GM21381 (cell line): Measurements from ENCODE around the gene NUMB.

Source experiments
- ATAC-seq: cut with Tn5 transposase; IDR thresholded peaks from one replicate; pipeline ENCODE4 v1.9.1; 2021; ENCODE audit warnings: mild to moderate bottlenecking, moderate library complexity; ENCODE audit not compliant: unreplicated experiment

Gene NUMB

GRCh38 chr14:73236157-73236556 is 222.2 kb downstream of the NUMB start:
- no peak for ATAC-seq

- no peak for ATAC-seq
Measured at GRCh38 chr14:73235531-73236155, 222.7 kb downstream of the NUMB start.

- no peak for ATAC-seq
Measured at GRCh38 chr14:73234586-73235394, 223.6 kb downstream of the NUMB start.

GRCh38 chr14:73234029-73234428 is 224.3 kb downstream of the NUMB start:
- no peak for ATAC-seq

GRCh38 chr14:73233564-73233963 is 224.8 kb downstream of the NUMB start:
- ATAC-seq, result no peak

- no peak for ATAC-seq
Measured at GRCh38 chr14:73232984-73233383, 225.4 kb downstream of the NUMB start.

GRCh38 chr14:73231981-73232851 is 226.1 kb downstream of the NUMB start:
- ATAC-seq, result no peak

- no peak for ATAC-seq
Measured at GRCh38 chr14:73230051-73230450, 228.3 kb downstream of the NUMB start.

GRCh38 chr14:73227812-73228781 is 230.2 kb downstream of the NUMB start:
- ATAC-seq, result no peak

GRCh38 chr14:73225496-73225895 is 232.8 kb downstream of the NUMB start:
- no peak for ATAC-seq
